NOMO-1 treated with DMSO at 0.1 percent for 48 hours (cell line): ENCODE results near the gene PTGR1.
A peak's percentile ranks its signal among the peaks of the same experiment; 100 is the strongest.
"Not testable (repeated sequence)": the region's sequence is repeated elsewhere in the genome, so short reads cannot be mapped to it uniquely, and the experiment has no call there.

Experiments used
- DNase-seq: peaks from one replicate; lab custom pipeline; 2025; ENCODE audit not compliant: unreplicated experiment; lab: John Stamatoyannopoulos, UW

Gene PTGR1

DNA sequence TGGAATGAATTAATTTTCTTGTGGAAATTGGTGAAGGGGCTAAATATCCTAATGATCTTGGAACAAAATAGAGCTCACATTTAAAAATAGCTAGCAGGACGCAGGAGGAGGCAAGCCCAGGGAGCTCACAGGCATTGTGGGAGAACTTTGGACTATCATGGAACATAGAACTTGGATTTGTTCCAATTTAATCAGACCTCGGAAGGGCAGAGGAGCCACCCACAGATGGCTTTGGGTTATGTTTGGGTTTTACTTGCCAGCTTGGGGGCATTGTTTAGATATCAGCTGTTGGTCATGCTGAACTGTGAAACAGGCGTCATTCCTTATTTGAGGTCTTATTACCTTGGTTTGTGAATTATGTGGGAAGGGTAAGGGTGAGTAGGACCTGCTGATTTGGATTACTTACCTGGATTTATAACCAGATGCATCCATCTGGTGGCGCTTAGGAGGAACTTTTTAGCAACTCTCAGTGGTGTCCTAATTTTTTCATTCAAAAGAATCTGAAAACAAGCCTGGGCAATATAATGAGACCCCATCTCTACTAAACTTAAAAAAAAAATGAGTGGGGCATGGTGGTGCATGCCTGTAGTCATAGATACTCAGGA is 14.1 kb upstream of the PTGR1 start:
- no peak for DNase-seq

DNA sequence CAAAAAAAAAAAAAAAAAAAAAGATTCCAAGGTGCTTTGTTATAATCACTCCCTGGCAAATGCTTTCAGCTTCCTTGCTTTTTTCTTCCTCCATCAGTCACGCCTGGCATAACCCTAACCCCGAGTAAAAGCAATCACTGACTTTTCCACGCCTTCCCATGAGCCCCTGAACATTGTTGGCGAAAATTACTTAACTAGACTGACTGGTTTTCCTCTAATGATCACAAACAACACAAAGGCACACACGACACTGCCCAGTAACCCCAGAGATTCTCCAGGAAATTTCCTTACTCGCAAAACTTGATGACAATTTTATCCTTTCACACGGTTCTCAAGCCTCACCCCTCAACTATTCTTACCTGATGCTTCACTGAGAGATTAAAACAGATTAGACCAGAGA is 11.4 kb upstream of the PTGR1 start:
- DNase-seq, result no peak

- DNase-seq, result no peak
Measured at GRCh38 chr9:111610149-111610548, 10.7 kb upstream of the PTGR1 start.

- no peak for DNase-seq
Measured at GRCh38 chr9:111605041-111605559, 5.7 kb upstream of the PTGR1 start.

GRCh38 chr9:111604054-111604615 is 4.7 kb upstream of the PTGR1 start:
- no peak for DNase-seq

DNA sequence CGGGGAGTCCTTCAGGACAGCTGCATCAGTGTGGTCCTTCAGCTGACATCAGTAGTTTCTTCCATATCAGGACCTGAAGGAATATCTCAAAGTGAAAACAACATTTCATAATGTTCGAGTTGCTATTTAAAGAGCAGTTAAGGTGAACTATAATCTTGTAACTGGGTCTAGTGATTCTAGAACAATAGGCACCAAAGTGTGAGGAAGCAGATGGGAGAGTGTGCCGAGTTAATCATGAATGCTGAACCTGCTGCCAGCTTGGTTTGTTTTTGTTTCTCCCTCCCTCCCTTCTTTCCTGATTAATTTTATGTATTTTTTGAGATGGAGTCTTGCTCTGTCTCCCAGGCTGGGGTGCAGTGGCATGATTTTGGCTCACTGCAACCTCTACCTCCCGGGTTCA is 3.6 kb upstream of the PTGR1 start:
- DNase-seq, result no peak

DNA sequence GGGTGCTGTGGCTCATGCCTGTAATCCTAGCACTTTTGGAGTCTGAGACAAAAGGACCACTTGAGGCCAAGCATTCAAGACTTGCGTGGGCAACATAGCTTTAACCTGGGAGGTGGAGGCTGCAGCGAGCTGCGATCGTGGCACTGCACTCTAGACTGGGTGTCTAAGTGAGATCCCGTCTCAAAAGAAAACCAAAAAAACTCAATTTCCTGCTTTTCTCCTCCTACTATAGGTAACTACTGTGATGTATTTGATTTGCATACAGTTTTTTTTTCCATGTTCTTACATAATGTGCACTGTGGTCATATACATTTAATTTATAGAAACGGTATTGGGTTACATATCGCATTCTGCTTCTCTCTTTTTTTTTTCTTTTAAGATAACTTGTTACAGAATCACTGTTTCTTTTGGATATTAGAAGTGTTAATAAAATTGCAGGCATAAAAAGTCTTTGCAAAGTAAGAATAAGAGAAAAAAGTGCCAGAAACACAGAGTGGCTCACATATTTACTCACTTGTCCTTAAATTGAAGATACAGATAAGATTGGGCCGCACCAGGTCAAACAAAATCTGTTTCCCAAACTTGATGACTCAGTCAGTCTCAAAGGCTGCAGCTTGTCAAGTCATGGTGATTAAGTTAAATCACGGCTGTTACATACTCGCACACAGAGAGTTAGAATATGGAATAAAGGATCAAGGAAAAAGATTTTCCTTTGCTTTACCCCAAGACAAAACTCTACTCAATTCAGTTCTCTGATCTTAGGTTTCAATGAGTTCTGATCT is 2.0 kb upstream of the PTGR1 start:
- DNase-seq, result no peak

DNA sequence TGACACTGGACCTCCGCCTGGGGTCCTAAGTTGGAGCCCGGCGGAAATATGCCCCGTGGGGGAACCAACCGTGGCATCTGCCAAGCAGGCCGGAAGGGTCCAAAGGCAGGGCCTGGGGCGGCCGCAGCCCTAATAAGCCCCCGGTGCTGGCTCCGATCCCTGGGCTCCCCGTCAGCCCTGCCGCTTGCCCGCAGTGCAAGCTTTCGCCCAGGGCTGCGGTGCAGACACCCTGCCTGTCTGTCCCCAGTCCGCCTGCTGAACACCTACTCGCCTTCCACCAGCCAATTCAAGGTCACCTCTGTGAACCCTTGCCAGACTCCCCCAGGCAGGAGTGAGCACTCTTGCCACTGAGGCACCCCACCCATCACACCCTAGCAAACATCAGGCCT is 502 bp upstream of the PTGR1 start:
- DNase-seq, result no peak

GRCh38 chr9:111598733-111599091 is 735 bp downstream of the PTGR1 start:
- DNase-seq, result peak; percentile 40

DNA sequence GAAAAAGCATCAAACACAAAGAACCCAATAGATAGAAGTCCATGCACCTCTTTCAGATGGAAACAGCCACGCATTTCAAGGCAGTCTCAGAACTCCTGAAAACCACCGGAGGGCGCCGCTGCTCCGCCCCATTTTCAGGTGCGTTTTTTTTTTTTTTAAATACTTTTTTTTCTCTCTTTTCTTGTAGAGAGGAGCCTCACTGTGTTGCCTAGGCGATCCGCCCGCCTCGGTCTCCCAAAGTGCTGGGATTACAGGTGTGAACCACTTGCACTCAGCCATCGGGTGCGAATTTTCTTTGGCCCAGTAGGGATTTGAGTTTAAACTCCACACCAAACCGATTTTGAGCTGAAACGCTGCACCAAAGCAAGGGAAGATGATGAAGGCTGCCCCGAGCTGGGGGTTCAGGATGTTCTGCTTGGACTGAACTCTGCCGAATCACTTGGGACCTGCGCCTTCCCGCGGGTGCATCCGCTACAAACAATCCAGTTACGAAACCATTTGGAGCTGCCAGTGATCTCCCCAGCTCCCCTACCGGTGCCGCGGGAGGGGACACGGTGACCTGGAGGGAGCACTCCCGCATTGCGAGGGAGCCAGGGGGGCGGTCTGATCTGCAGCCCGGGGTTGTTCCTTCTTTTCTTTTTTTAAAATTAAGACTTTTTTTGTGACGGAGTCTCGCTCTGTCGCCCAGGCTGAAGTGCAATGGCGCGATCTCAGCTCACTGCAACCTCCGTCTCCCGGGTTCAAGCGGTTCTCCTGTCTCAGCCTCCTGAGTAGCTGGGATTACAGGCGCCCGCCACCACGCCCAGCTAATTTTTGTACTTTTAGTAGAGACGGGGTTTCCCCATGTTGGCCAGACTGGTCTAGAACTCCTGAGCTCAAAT is 1.4 kb downstream of the PTGR1 start:
- peak; percentile 63 for DNase-seq

DNA sequence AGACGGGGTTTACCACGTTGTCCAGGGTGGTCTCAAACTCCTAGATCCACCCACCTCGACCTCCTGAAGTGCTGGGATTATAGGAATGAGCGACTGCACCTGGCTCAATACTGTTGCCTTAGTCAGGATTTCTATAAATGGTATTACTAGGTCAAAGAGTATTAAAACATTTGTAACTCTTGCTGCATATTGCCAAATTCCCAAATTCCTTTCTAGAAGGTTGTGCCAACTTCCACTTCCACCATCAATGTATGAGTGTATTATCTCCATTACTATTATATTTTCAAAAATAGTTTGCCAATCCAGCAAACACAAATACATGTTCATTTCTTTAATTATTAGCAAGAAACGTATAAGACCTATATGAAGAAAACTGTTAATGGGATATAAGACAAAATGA is 10.6 kb downstream of the PTGR1 start:
- no peak for DNase-seq

GRCh38 chr9:111586378-111586777 is 13.1 kb downstream of the PTGR1 start:
- no peak for DNase-seq

GRCh38 chr9:111582888-111583287 is 16.6 kb downstream of the PTGR1 start:
- no peak for DNase-seq

DNA sequence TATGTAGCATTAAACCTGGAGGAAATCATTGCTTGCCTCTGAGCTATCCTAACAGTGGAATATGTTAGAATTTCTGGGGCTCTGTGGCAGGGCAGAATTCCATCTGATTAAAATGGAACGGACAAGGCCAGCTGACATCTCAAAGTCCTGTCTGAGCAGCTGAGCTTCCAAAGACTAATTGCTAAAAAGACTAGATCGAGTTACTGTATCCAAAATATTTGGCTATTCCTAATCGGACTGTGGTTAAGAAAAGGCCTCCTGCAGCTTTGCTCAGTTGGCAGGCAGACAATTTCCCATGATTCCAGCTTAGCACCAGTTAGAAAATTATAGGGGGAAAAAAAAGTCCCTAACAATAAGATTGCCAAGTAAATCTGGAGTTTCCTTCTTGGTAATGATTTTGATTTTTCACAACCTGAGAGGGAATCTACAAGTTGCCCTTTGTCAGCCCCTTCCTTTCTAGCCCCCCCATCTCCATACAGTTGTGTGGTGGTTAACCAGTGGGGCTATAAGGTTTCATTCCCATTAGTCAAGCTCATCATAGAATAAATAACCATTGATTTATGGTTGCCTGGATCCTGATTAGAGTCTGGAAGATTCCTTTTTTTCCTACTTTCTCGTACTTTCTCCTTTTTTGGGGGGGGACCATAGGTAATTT is 26.4 kb downstream of the PTGR1 start:
- DNase-seq, result no peak

GRCh38 chr9:111568127-111568526 is 31.3 kb downstream of the PTGR1 start:
- not testable (repeated sequence) for DNase-seq

DNA sequence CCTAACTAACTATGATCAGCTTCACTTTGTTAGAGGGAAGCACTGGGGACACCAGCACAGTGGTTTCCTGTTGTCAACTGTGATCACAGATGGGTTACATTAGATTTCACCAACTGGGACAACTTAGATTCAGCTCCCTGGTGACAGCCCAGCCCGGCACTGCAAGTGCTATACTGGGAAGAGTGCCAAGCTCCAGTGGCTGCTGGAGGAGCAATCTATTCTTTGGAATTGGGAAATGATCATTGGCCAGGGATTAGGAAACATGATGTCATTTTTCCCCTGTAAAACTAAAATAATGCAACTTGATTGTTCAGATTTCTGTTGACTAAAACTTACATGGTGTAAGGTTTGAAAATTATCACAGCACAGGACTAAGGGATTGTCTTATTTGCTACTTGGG is 33.2 kb downstream of the PTGR1 start:
- no peak for DNase-seq

DNA sequence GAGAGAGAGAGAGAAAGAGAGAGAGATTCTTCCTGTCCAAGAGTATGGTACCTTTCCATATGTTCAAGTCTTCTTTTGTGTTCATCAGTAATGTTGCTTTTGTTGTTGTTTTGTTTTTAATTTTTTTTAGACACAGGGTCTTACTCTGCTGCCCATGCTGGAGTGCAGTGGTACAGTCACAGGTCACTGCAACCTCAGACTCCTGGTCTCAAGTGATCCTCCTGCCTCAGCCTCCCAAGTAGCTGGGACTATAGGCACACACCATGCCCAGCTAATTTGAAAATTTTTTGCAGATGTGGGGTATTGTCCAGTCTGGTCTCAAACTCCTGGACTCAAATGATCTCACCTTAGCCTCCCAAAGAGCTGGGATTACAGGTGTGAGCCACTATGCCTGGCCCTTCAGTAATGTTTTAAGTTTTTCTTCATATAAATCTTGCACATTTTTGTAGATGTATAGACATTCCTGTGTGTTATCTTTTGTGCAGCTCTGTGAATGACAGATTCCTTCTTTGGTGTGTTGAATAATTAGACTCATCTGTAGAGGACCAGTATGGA is 38.2 kb downstream of the PTGR1 start:
- DNase-seq, result no peak

DNA sequence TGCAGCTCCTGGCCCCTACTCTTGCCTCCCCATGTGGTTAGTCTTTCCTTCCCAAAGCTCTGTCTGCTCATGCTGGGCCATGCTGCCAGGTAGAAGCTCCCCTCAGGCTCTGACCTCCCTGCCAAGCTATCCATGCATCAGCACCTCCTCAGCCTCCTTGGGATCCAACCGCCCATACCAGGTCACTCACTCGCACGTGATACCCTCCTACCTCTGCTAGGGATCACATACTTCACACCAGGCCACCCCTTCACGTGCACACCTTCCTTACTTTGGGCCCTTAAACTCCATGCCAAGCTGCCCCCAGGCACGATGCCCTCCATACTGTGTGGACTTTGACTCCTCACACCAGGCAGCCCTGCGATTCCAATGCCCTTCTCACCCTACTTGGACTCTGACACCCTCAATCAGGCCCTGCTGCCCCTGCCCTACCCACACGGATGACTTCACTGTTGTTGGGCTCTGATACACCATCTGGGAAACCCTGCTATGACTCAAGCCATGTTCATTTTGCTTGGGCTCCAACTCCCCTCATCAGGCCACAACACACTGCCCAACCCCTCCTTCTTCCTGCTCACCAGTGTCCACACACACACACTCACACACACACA is 40.3 kb downstream of the PTGR1 start:
- no peak for DNase-seq

DNA sequence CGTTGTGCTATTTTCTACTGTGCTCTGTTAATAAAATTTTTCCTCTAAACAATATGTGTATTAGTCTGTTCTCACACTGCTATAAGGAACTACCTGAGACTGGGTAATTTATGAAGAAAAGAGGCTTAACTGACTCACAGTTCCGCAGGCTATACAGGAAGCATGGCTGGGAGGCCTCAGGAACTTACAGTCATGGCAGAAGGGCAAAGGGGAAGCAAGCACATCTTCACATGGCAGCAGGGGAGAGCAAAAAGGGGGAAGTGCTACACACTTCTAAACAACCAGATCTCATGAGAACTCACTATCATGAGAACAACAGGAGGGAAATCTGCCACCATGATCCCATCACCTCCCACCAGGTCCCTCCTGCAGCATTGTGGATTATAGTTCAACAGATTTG is 44.0 kb downstream of the PTGR1 start:
- DNase-seq, result not testable (repeated sequence)

DNA sequence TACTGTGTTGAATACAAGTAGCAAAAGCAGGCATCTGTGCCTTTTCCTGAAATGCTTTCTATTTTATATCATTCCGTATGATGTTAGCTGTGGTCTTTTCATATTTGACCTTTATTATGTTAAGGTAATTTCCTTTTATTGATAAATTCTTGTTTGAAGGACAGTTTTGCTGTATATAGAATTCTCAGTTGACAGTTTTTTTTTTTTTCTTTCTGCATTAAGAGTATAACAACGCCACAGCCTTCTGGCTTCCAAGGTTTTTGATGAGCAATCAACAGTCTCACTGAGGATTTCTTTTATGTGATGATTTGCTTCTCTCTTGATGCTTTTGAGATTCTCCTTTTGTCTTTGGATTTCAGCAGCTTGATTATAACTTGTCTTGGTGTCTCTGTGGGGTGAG is 50.8 kb downstream of the PTGR1 start:
- DNase-seq, result no peak
